WERI-Rb-1 (cell line): ENCODE results near the gene MMP11.
A peak's percentile ranks its signal among the peaks of the same experiment; 100 is the strongest.
"Not testable (repeated sequence)": the region's sequence is repeated elsewhere in the genome, so short reads cannot be mapped to it uniquely, and the experiment has no call there.

Source experiments
- DNase-seq: peaks from one replicate; pipeline ENCODE4 v3.0.0-alpha.2; 2020
- H3K27ac ChIP-seq: fragments of 250-450 bp; sonication (Bioruptor Pico); 2 replicates; pipeline ENCODE4 v1.5.1; 2020; ENCODE audit warnings: mild to moderate bottlenecking, moderate library complexity
- H3K27me3 ChIP-seq: fragments of 250-450 bp; sonication (Bioruptor Pico); 2 replicates; pipeline ENCODE4 v1.5.1; 2021; ENCODE audit warnings: mild to moderate bottlenecking, low read depth, moderate library complexity; ENCODE audit not compliant: insufficient read depth, severe bottlenecking
- H3K36me3 ChIP-seq: fragments of 250-450 bp; sonication (Bioruptor Pico); 2 replicates; pipeline ENCODE4 v1.5.1; 2020; ENCODE audit warnings: mild to moderate bottlenecking, moderate library complexity
- H3K4me3 ChIP-seq: 2 replicates; pipeline ENCODE4 v1.5.1; 2011; ENCODE audit warnings: low read depth, mild to moderate bottlenecking, control low read depth, low read length
- H3K9me3 ChIP-seq: fragments of 250-450 bp; sonication (Bioruptor Pico); 2 replicates; pipeline ENCODE4 v1.5.1; 2021; ENCODE audit warnings: mild to moderate bottlenecking, moderate library complexity; ENCODE audit not compliant: severe bottlenecking
- CTCF ChIP-seq: IDR thresholded peaks from 2 replicates; pipeline ENCODE4 v1.5.1; 2011; ENCODE audit warnings: low read depth, mild to moderate bottlenecking, control low read depth, inconsistent platforms, low read length

Gene MMP11

GRCh38 chr22:23772649-23773473 is at the start of gene MMP11:
TSS of gene MMP11 (plus strand) at chr22:23772849. CDS start at chr22:23772871, 22 bp downstream.
- Histone ChIP-seq H3K27me3 (no peaks in the 10 kb centered on the region), H3K27ac (peak within 1 kb of the TSS; percentile 79), H3K9me3 (no peaks in the 10 kb centered on the region), H3K4me3 (peak within 1 kb of the TSS; percentile 49), H3K36me3 (no peaks in the 10 kb centered on the region)
- peak; percentile 76 for DNase-seq
- TF ChIP-seq CTCF: no peak

GRCh38 chr22:23728108-23728507 is 44.5 kb upstream of the MMP11 start:
- DNase-seq, H3K27me3 ChIP-seq, H3K36me3 ChIP-seq, H3K9me3 ChIP-seq, H3K27ac ChIP-seq, H3K4me3 ChIP-seq: not testable (repeated sequence)

- H3K27ac ChIP-seq: no peak overlapping the region
- H3K4me3 ChIP-seq: no peak overlapping the region
- peaks cover 4% of the 10 kb centered on the region; the same call in 1 of the 2 replicates for H3K36me3 ChIP-seq
- TF ChIP-seq CTCF: no peak
- H3K9me3 ChIP-seq: no peaks in the 10 kb centered on the region
- no peaks in the 10 kb centered on the region for H3K27me3 ChIP-seq
- DNase-seq: no peak
Measured at GRCh38 chr22:23737696-23738095, 35.0 kb upstream of the MMP11 start.

- no peak for TF ChIP-seq CTCF
- H3K27me3 ChIP-seq: no peaks in the 10 kb centered on the region
- H3K9me3 ChIP-seq: no peaks in the 10 kb centered on the region
- H3K36me3 ChIP-seq: peaks cover 30% of the 10 kb centered on the region
- H3K4me3 ChIP-seq: no peak overlapping the region
- DNase-seq: no peak
- no peak overlapping the region for H3K27ac ChIP-seq
Measured at GRCh38 chr22:23742505-23743264, 30.0 kb upstream of the MMP11 start.

GRCh38 chr22:23743303-23743705 is 29.3 kb upstream of the MMP11 start:
- H3K4me3 ChIP-seq: no peak overlapping the region
- H3K27me3 ChIP-seq: no peaks in the 10 kb centered on the region
- no peak for DNase-seq
- H3K36me3 ChIP-seq: peaks cover 30% of the 10 kb centered on the region
- no peaks in the 10 kb centered on the region for H3K9me3 ChIP-seq
- no peak overlapping the region for H3K27ac ChIP-seq
- no peak for TF ChIP-seq CTCF

- no peak for TF ChIP-seq CTCF
Measured at GRCh38 chr22:23744001-23744400, 28.6 kb upstream of the MMP11 start.

More at GRCh38 chr22:23744001-23744400, 28.6 kb upstream of the MMP11 start:
- Histone ChIP-seq H3K4me3 (no peak overlapping the region), H3K36me3 (peaks cover 30% of the 10 kb centered on the region), H3K27ac (no peak overlapping the region), H3K27me3 (no peaks in the 10 kb centered on the region), H3K9me3 (no peaks in the 10 kb centered on the region)
- DNase-seq: no peak
